Suprapubic skin (tissue), 4 donors: ENCODE measurements around the gene FXYD7. TPM values are rescaled to one million over a fixed set of nuclear protein-coding genes. Genes with fewer than 3 reads are reported as not detected.

Experiments used
- DNase-seq, 2 donors: peaks; one replicate each; pipeline ENCODE4 v3.0.0-alpha.2; 2019; ENCODE audit warnings: low spot score in 2 of 2
- H3K27ac ChIP-seq: fragments of 200-600 bp; sonication (generic); one replicate; pipeline ENCODE4 v1.5.1; 2019
- H3K27me3 ChIP-seq: fragments of 200-600 bp; sonication (generic); one replicate; pipeline ENCODE4 v1.5.1; 2019
- H3K36me3 ChIP-seq: fragments of 200-600 bp; sonication (generic); one replicate; pipeline ENCODE4 v1.5.1; 2019
- H3K4me1 ChIP-seq: fragments of 200-600 bp; sonication (generic); one replicate; pipeline ENCODE4 v1.5.1; 2019
- H3K4me3 ChIP-seq: fragments of 200-600 bp; sonication (generic); one replicate; pipeline ENCODE4 v1.5.1; 2019; ENCODE audit warnings: mild to moderate bottlenecking
- H3K9me3 ChIP-seq: fragments of 200-600 bp; sonication (generic); one replicate; pipeline ENCODE4 v1.5.1; 2019
- EP300 ChIP-seq: sonication (generic); formaldehyde crosslinking; IDR thresholded peaks from one replicate; pipeline ENCODE4 v1.6.1; 2017; ENCODE audit warnings: antibody characterized with exemption
- POLR2A ChIP-seq, 2 donors: fragments of 450-650 bp; IDR thresholded peaks; one replicate each; pipeline ENCODE4 v1.6.1; 2017; ENCODE audit warnings: antibody characterized with exemption in 2 of 2, mild to moderate bottlenecking in 2 of 2, moderate library complexity in 2 of 2
- POLR2AphosphoS5 ChIP-seq, 3 donors: sonication (generic); formaldehyde crosslinking; IDR thresholded peaks; one replicate each; pipeline ENCODE4 v1.6.1; 2017; ENCODE audit warnings: antibody characterized with exemption in 3 of 3
- WGBS: methylation state at CpG from one replicate; pipeline ENCODE4 v1.1.5; 2018; 5-methylcytosine and 5-hydroxymethylcytosine counted together
- total RNA-seq, 4 donors: library from RNA; depleted of rRNA; stranded (reverse); fragments of >200 nt; gene quantifications; one replicate each; pipeline ENCODE4 v1.1.0, GENCODE V29; 2016
- TF ChIP-seq, protein P1 (sequence below), 2 donors: fragments of 200-600 bp in 1 of 2; fragments of 450-650 bp in 1 of 2; sonication (generic) in 1 of 2; IDR thresholded peaks; one replicate each; pipeline ENCODE4 v1.5.1; 2016 to 2019; ENCODE audit warnings: antibody characterized with exemption in 2 of 2, mild to moderate bottlenecking in 1 of 2, moderate library complexity in 1 of 2

FXYD7 gene
- total RNA-seq, 4 donors from 2014 or later, result 2.2 TPM; not detected in 3

DNA sequence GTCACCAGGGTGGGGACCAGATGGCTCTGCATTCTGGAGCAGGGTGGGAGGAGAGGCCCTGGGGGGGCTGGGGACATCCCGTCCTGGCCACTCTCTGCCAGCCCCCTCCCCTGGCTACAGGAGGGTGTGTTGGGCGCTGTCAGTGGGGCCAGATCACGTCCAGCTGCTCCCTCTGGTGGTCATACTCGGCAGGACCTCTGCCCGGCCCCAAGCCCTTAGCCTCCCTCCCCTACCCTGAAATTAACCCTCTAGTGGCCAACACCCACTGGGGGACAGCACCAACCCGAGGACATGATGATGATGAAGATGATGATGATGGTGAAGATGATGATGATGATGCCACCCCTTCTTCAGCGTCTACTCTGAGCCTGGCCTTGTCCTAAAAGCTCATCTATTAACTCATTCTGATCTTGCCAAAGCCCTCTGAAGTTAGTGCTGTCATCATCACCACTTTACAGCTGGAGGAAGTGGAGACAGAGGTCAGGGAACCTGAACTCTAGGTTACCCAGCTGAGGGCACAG lies 7.6 kb upstream of the FXYD7 start:
- peak in 1 of 2 donors; percentile 89 for DNase-seq
- TF ChIP-seq POLR2AphosphoS5 (IDR thresholded peaks at IDR 0.05), result peak in 1 of 3 donors; percentile 30
- TF ChIP-seq EP300, result no peak
- TF ChIP-seq, protein P1, sequence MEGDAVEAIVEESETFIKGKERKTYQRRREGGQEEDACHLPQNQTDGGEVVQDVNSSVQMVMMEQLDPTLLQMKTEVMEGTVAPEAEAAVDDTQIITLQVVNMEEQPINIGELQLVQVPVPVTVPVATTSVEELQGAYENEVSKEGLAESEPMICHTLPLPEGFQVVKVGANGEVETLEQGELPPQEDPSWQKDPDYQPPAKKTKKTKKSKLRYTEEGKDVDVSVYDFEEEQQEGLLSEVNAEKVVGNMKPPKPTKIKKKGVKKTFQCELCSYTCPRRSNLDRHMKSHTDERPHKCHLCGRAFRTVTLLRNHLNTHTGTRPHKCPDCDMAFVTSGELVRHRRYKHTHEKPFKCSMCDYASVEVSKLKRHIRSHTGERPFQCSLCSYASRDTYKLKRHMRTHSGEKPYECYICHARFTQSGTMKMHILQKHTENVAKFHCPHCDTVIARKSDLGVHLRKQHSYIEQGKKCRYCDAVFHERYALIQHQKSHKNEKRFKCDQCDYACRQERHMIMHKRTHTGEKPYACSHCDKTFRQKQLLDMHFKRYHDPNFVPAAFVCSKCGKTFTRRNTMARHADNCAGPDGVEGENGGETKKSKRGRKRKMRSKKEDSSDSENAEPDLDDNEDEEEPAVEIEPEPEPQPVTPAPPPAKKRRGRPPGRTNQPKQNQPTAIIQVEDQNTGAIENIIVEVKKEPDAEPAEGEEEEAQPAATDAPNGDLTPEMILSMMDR (IDR thresholded peaks at IDR 0.05), result peak; percentile 89 to 90
- Histone ChIP-seq H3K27ac (peak overlapping the region; percentile 67), H3K4me3 (peak overlapping the region; percentile 31), H3K36me3 (no peaks in the 10 kb centered on the region), H3K27me3 (no peaks in the 10 kb centered on the region), H3K4me1 (peaks cover 67% of the 10 kb centered on the region), H3K9me3 (no peaks in the 10 kb centered on the region)
- 0% methylated on average over 1 of the region's 7 CpGs for whole genome bisulfite sequencing

DNA sequence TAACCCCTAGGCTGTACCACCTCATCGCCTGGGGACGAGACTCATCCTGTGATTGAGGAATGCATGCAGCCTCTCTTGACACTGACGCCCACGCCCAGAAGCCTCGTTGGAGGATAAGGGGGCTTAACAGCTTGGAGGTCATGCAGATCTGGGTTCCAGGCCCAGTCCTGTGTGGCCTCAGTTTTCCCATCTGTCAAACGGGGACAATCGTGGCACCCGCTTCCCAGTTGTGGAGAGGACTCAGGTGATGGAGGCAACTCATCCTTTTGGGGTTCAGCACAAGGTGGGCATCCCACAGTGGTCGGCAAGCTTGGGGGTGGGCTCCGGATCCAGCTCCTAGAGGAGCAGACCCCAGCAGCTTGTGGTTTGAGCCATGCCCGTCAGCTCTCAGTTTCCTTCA lies 6.8 kb upstream of the FXYD7 start:
- no peak for TF ChIP-seq POLR2A (IDR thresholded peaks at IDR 0.05)
- no peak for TF ChIP-seq POLR2AphosphoS5 (IDR thresholded peaks at IDR 0.05)
- TF ChIP-seq, protein P1 (IDR thresholded peaks at IDR 0.05), result no peak
- Histone ChIP-seq H3K4me3 (no peak overlapping the region), H3K27ac (no peak overlapping the region), H3K9me3 (no peaks in the 10 kb centered on the region), H3K4me1 (peaks cover 65% of the 10 kb centered on the region), H3K36me3 (no peaks in the 10 kb centered on the region), H3K27me3 (no peaks in the 10 kb centered on the region)
- DNase-seq, result peak in 1 of 2 donors; percentile 64
- 56% methylated on average over 7 of the region's 11 CpGs for WGBS

DNA sequence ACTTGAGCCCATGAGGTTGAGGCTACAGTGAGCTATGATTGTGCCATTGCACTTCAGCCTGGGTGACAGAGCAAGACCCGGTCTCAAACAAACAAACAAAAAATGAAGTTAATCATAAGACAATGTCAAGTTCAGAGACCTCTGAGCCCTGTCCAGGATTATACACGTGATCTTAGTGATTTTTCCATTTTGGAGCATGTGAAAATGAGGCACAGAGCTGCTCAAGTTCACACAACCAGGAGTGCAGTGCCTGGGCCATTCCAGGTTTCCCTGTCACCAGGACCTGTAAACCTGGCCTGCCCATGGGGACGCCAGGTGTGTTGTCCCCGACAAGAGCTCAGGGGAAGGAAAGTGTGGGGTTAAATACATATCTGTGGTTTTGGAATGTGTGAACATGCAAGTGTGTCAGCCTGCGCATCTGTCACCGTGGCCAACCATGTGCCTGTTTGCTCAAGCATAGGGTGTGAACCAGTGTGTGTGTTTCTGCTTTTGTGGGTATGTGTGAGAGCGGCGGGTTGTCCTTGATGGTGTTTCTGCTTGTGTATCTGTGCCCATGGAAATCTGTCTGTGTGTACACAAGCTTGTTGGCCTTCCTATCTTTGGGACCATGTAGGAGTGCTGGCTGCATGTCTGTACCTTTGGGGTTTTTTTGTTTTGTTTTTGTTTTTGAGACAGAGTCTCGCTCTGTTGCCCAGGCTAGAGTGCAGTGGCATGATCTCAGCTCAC lies 5.9 kb upstream of the FXYD7 start:
- Histone ChIP-seq H3K27ac (peak overlapping the region; percentile 90), H3K36me3 (no peaks in the 10 kb centered on the region), H3K4me1 (peaks cover 72% of the 10 kb centered on the region), H3K27me3 (no peaks in the 10 kb centered on the region), H3K4me3 (no peak overlapping the region), H3K9me3 (no peaks in the 10 kb centered on the region)
- TF ChIP-seq POLR2A (IDR thresholded peaks at IDR 0.05), result no peak
- TF ChIP-seq, protein P1 (IDR thresholded peaks at IDR 0.05), result no peak
- no peak for TF ChIP-seq POLR2AphosphoS5 (IDR thresholded peaks at IDR 0.05)
- no peak for TF ChIP-seq EP300
- DNase-seq, result no peak
- WGBS, result 45% methylated on average over 9 of the region's 9 CpGs

DNA sequence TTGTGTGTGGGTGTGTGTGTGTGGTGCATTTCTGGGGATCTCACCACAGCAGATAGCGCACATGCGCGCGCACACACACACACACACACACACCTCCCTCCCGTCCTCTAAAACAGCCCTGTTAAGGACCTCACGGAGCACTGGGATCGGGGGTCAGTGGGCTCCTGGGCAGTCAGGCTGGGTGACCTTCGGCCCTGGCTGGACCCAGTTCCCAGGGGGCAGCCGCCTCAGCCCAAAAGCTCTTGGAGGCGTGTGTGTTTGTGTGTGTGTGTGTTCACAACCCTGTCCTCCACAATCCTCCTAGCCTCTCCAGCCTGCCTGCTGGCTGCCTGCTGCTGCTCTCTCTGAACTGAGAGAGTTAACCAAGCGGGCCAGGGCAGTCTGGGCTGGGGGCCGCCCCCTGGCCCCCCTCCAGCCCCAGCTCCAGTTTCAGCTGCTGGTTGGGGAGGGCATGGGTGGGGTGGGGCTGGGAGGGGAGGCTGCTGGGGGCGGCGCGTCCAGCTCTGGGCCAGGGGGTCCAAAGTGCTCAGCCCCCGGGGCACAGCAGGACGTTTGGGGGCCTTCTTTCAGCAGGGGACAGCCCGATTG lies 4.7 kb upstream of the FXYD7 start, which contains the start of gene FXYD1:
Gene FXYD1, plus strand, starts transcription at position 520 of the 588 bp plus-strand sequence. CDS start 1,256 bp downstream, outside the sequence.
- no peaks in the 10 kb centered on the region for H3K36me3 ChIP-seq
- H3K27ac ChIP-seq, result peak within 1 kb of the TSS; percentile 90
- peaks cover 11% of the 10 kb centered on the region for H3K27me3 ChIP-seq
- peak within 1 kb of the TSS; percentile 44 for H3K4me3 ChIP-seq
- TF ChIP-seq POLR2AphosphoS5 (IDR thresholded peaks at IDR 0.05) (no peak), EP300 (no peak), POLR2A (IDR thresholded peaks at IDR 0.05) (no peak)
- TF ChIP-seq, protein P1 (IDR thresholded peaks at IDR 0.05), result no peak
- no peak for DNase-seq
- 42% methylated on average over 10 of the region's 18 CpGs for WGBS
- peaks cover 84% of the 10 kb centered on the region for H3K4me1 ChIP-seq
- H3K9me3 ChIP-seq, result no peaks in the 10 kb centered on the region
